Mammary epithelial cell (primary cell): Measurements from ENCODE around the gene PRKN.

ENCODE experiments used
- CTCF ChIP-seq, 2 donors: IDR thresholded peaks in 1 of 2; conservative IDR thresholded peaks in 1 of 2; 2 replicates each; pipeline ENCODE4 v1.5.1; 2011 to 2012; ENCODE audit warnings: inconsistent platforms in 2 of 2, low read length in 2 of 2, mild to moderate bottlenecking in 2 of 2, control low read depth in 1 of 2, low read depth in 1 of 2; ENCODE audit not compliant: insufficient read depth in 1 of 2; ENCODE audit errors: extremely low read depth in 1 of 2
- EZH2 ChIP-seq: IDR thresholded peaks from 2 replicates; pipeline ENCODE4 v1.6.1; 2012; ENCODE audit warnings: low read length, inconsistent platforms, borderline replicate concordance

DNA sequence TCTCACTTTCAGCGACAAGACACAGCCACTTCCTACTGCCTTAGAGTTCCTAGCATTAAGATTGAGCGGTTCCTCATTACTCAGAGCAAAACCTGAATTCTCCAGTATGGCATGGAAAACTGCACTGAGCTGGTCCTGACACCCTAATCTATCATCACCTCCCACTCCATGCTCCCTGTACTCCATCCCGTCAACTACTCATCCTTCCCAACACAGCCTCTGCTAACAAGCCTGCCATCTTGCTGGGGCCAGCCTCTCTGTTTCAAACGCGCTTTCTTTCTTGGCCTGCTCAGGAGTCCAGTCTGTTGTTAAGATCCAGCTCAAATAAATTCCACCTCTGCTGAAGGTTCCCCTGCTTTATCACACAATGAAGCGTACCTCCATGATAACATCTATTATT, 12.0 kb downstream of the PRKN start:
- no peak for TF ChIP-seq CTCF (conservative IDR thresholded peaks at IDR 0.05 in 1 of 2, IDR thresholded peaks at IDR 0.05 in 1 of 2; ENCODE audit: extremely low read depth in 1 of 2, insufficient read depth in 1 of 2, low read depth in 1 of 2, low read length in 2 of 2)
- TF ChIP-seq EZH2 = no peak
